HG02642 (cell line): Measurements from ENCODE around the gene TNRC18.

Source experiments
- ATAC-seq: cut with Tn5 transposase; IDR thresholded peaks from one replicate; pipeline ENCODE4 v1.9.1; 2021; ENCODE audit warnings: mild to moderate bottlenecking; ENCODE audit not compliant: unreplicated experiment, poor library complexity

Gene TNRC18

GRCh38 chr7:5451391-5451790 is 27.8 kb upstream of the TNRC18 start:
- ATAC-seq: no peak

GRCh38 chr7:5450549-5451327 is 27.1 kb upstream of the TNRC18 start:
- peak; percentile 46 for ATAC-seq

- no peak for ATAC-seq
These were observed 24.9 kb upstream of the TNRC18 start for GRCh38 chr7:5448378-5449037.

GRCh38 chr7:5445981-5446594 is 22.5 kb upstream of the TNRC18 start:
- ATAC-seq: no peak

- ATAC-seq: no peak
These were observed 20.0 kb upstream of the TNRC18 start for GRCh38 chr7:5443678-5444077.

- ATAC-seq: no peak
These were observed 19.2 kb upstream of the TNRC18 start for GRCh38 chr7:5442757-5443305.

GRCh38 chr7:5441840-5442503 is 18.3 kb upstream of the TNRC18 start:
- no peak for ATAC-seq

- no peak for ATAC-seq
These were observed 16.2 kb upstream of the TNRC18 start for GRCh38 chr7:5439572-5440496.

GRCh38 chr7:5439209-5439571 is 15.6 kb upstream of the TNRC18 start:
- no peak for ATAC-seq

GRCh38 chr7:5437987-5438386 is 14.4 kb upstream of the TNRC18 start:
- ATAC-seq: no peak

- no peak for ATAC-seq
These were observed 13.8 kb upstream of the TNRC18 start for GRCh38 chr7:5437348-5437892.

- no peak for ATAC-seq
These were observed 12.5 kb upstream of the TNRC18 start for GRCh38 chr7:5436003-5436678.

- ATAC-seq: no peak
These were observed 11.8 kb upstream of the TNRC18 start for GRCh38 chr7:5435291-5436002.

- ATAC-seq: no peak
These were observed 9.5 kb upstream of the TNRC18 start for GRCh38 chr7:5433181-5433580.

GRCh38 chr7:5432691-5433090 is 9.1 kb upstream of the TNRC18 start:
- no peak for ATAC-seq

- ATAC-seq: no peak
These were observed 8.0 kb upstream of the TNRC18 start for GRCh38 chr7:5431560-5432015.

- ATAC-seq: no peak
These were observed 6.9 kb upstream of the TNRC18 start for GRCh38 chr7:5430612-5430947.

- no peak for ATAC-seq
These were observed 6.4 kb upstream of the TNRC18 start for GRCh38 chr7:5429857-5430611.
